Measurements from ENCODE around the gene ZNF518A. TPM values are rescaled to one million over a fixed set of nuclear protein-coding genes. Genes with fewer than 3 reads are reported as not detected.

The ZNF518A gene
- polyA plus RNA-seq, 1 donor from 2014 or later, result 56.7 TPM

- H3F3A ChIP-seq (ENCODE audit: insufficient read depth, low read length, poor library complexity, severe bottlenecking), result no peaks in the 10 kb centered on the region
- H3K4me2 ChIP-seq (ENCODE audit: low read length), result peak overlapping the region; percentile 95
- TF ChIP-seq EP300 (conservative IDR thresholded peaks at IDR 0.05; ENCODE audit: poor library complexity, severe bottlenecking) (no peak), TAF1 (IDR thresholded peaks at IDR 0.05; ENCODE audit: low read depth) (no peak), EZH2 (IDR thresholded peaks at IDR 0.05; ENCODE audit: borderline replicate concordance, insufficient read depth, low read length, poor library complexity, severe bottlenecking) (no peak), RAD21 (conservative IDR thresholded peaks at IDR 0.05) (no peak), SMC3 (conservative IDR thresholded peaks at IDR 0.05; ENCODE audit: poor library complexity) (no peak), CTCF (IDR thresholded peaks at IDR 0.05; ENCODE audit: poor library complexity, severe bottlenecking) (no peak), POLR2AphosphoS5 (IDR thresholded peaks at IDR 0.05) (peak; percentile 7), REST (IDR thresholded peaks at IDR 0.05; ENCODE audit: borderline replicate concordance) (peak; percentile 6), MXI1 (conservative IDR thresholded peaks at IDR 0.05; ENCODE audit: poor library complexity, severe bottlenecking) (peak; percentile 40)
- H3K79me2 ChIP-seq (replicated peaks; ENCODE audit: insufficient read depth, low read length), result peaks cover 14% of the 10 kb centered on the region
- H4K20me1 ChIP-seq (ENCODE audit: insufficient read depth), result no peaks in the 10 kb centered on the region
- peak overlapping the region; percentile 81 for H3K9ac ChIP-seq (ENCODE audit: low read length)
- H2AFZ ChIP-seq (ENCODE audit: low read depth, low read length), result peak overlapping the region; percentile 95
- no peaks in the 10 kb centered on the region for H3K27me3 ChIP-seq (ENCODE audit: insufficient read depth, low read depth, low read length)
- peak overlapping the region; percentile 76 for H3K4me3 ChIP-seq (ENCODE audit: low read length)
- H3K9me2 ChIP-seq (ENCODE audit: insufficient read depth, low read length), result no peaks in the 10 kb centered on the region
- H3K36me3 ChIP-seq (ENCODE audit: insufficient read depth, low read length), result no peaks in the 10 kb centered on the region
- peak overlapping the region; percentile 90 for H3K27ac ChIP-seq (ENCODE audit: low read length)
- no peaks in the 10 kb centered on the region for H3K9me3 ChIP-seq (ENCODE audit: low read length)
Observed at GRCh38 chr10:96130326-96130995, 364 bp downstream of the ZNF518A start.

- Histone ChIP-seq H3K27ac (ENCODE audit: low read length) (no peak overlapping the region), H3K36me3 (ENCODE audit: insufficient read depth, low read length) (peaks cover under 1% of the 10 kb centered on the region), H3K9ac (ENCODE audit: low read length) (peak overlapping the region; percentile 81), H3K9me2 (ENCODE audit: insufficient read depth, low read length) (no peaks in the 10 kb centered on the region), H4K20me1 (ENCODE audit: insufficient read depth) (no peaks in the 10 kb centered on the region), H3K79me2 (replicated peaks; ENCODE audit: insufficient read depth, low read length) (peaks cover 14% of the 10 kb centered on the region), H3F3A (ENCODE audit: insufficient read depth, low read length, poor library complexity, severe bottlenecking) (no peaks in the 10 kb centered on the region), H3K4me2 (ENCODE audit: low read length) (peak overlapping the region; percentile 95), H3K9me3 (ENCODE audit: low read length) (no peaks in the 10 kb centered on the region), H3K4me3 (ENCODE audit: low read length) (peak overlapping the region; percentile 76), H2AFZ (ENCODE audit: low read depth, low read length) (no peak overlapping the region), H3K27me3 (ENCODE audit: insufficient read depth, low read depth, low read length) (no peaks in the 10 kb centered on the region)
- TF ChIP-seq POLR2AphosphoS5 (IDR thresholded peaks at IDR 0.05) (no peak), CTCF (IDR thresholded peaks at IDR 0.05; ENCODE audit: poor library complexity, severe bottlenecking) (no peak)
Observed at GRCh38 chr10:96131621-96132020, 1.5 kb downstream of the ZNF518A start.
